KOPT-K1 (cell line): ENCODE results near the gene NAP1L4.
"Not testable (repeated sequence)": the region's sequence is repeated elsewhere in the genome, so short reads cannot be mapped to it uniquely, and the experiment has no call there.

Experiments
- H3K27ac ChIP-seq: fragments of 200-600 bp; sonication (generic); 2 replicates; pipeline ENCODE4 v1.5.1; 2016; ENCODE audit warnings: antibody characterized with exemption, mild to moderate bottlenecking, low read depth, low read length; ENCODE audit not compliant: poor library complexity, severe bottlenecking
- H3K36me3 ChIP-seq: fragments of 200-600 bp; sonication (generic); 2 replicates; pipeline ENCODE4 v1.5.1; 2017; ENCODE audit warnings: antibody characterized with exemption, mild to moderate bottlenecking, low read length, moderate library complexity; ENCODE audit not compliant: insufficient read depth
- H3K9me3 ChIP-seq: fragments of 200-600 bp; sonication (generic); 2 replicates; pipeline ENCODE4 v1.5.1; 2017; ENCODE audit warnings: antibody characterized with exemption, low read length, mild to moderate bottlenecking; ENCODE audit not compliant: insufficient read depth, poor library complexity, severe bottlenecking

Gene NAP1L4

DNA sequence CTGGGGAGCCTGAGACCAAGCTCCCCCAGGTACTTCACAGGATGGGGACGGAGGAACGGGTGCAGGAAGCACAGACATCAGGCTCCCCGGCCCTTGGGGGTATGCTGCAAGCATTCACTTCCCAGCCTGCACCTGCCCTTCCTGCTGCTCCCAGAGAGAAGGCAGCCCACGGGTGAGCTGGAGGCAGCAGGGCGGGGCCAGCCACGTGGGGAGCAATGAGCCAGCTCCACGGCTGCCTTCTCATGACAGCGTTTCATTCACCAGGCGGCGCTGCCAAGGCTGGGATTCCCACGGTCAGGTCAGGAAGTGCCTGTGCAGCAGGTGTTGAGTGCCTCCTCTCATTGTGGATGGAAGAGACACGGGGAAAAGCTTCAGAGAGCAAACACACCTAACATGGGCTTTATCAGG, 48.4 kb downstream of the NAP1L4 start:
- H3K36me3 ChIP-seq = peaks cover 61% of the 10 kb centered on the region
- H3K27ac ChIP-seq = no peak overlapping the region
- peaks cover 17% of the 10 kb centered on the region for H3K9me3 ChIP-seq

DNA sequence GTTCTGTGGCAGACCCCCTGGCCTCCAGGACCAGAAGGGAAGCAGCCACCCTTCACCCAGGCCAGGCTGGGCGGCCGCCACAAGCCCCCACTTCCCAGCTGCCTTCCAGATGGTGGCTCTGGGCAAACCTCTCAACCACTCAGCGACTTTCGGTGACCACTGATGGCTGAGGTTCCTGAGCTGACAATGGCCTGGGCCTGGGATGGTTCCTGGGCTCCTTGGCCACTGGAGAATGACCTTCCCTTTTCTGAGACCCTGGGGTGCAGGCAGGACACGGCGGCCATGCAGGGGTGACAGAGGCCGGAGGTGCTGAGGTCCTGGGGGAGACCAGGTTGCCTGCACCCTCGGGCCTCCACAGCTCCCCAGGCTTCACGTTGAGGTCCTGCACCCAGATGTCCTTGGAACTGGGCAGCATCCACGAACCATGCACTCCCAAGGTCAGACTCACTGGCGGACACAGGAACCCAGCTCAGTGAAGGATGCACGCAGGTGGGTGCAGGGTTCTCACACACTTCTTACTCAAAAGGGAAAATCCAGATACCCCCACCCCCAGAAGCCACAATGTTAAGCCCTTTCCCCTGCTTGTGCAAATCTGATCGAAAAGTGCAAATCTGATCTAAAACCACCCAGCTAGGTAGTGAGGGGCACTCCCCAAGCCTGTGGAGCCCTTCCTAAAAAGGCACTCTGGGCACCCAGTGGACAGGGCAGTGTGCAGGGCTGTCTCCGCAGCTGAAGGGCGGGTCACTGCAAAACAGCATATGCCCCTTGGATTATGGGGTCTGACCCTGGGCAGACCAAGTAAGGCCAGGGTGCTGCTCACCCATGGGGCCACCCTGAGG, 49.0 kb downstream of the NAP1L4 start:
- Histone ChIP-seq H3K9me3 (peaks cover 23% of the 10 kb centered on the region), H3K36me3 (peaks cover 54% of the 10 kb centered on the region), H3K27ac (no peak overlapping the region)

GRCh38 chr11:2942447-2942846, 49.7 kb downstream of the NAP1L4 start:
- H3K36me3 ChIP-seq = peaks cover 48% of the 10 kb centered on the region
- peaks cover 30% of the 10 kb centered on the region for H3K9me3 ChIP-seq
- H3K27ac ChIP-seq = no peak overlapping the region

DNA sequence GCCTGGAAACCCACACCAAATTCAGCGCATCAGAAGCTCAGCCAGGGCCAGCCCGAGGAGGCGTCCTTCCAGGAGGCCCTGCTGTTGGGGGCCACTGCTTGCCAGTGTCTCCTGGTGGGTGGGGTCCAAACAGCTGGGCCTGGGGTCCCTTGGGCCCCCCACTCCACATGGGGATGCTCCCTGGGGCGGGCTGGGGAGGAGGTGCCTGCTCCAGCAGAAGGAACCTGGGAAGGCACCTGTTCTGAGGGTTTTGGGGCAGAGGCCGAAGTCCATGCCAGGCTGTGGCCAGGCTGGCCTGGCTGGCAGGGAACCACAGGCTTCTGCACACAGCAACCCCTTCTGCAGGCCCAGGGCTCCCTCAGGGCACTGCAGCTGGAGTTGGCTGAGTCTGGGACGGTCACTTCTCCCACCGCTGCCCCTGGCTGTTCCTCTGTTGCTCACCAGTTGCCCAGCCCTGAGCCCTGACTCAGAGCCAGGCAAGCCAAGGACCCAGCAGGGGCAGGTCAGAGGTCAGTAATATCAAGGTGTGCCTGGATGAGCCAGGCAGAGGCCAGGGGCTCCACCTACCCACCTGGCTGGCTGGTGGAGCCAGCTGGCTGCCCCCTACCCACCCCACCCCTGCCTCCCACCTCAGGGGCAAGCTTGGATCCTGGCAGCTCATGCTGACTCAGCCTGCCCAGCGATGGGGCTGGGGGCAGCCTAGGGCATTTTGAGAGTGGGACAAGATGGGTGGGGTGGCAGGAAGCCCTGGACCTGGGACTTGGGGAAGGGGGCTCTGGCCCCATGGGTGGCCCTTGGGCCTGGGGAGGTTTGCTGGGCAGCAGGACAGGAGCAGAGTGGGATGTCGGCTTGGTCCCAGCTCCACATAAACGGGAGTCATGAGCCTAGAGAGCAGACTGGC, 51.0 kb downstream of the NAP1L4 start:
- H3K27ac ChIP-seq = no peak overlapping the region
- peaks cover 38% of the 10 kb centered on the region for H3K9me3 ChIP-seq
- peaks cover 35% of the 10 kb centered on the region for H3K36me3 ChIP-seq

GRCh38 chr11:2940147-2940920, 51.8 kb downstream of the NAP1L4 start:
- peaks cover 38% of the 10 kb centered on the region for H3K9me3 ChIP-seq
- H3K36me3 ChIP-seq = peaks cover 27% of the 10 kb centered on the region
- H3K27ac ChIP-seq = no peak overlapping the region

GRCh38 chr11:2938458-2939418, 53.4 kb downstream of the NAP1L4 start:
- Histone ChIP-seq H3K36me3 (peaks cover 11% of the 10 kb centered on the region), H3K9me3 (peaks cover 38% of the 10 kb centered on the region)
- H3K27ac ChIP-seq = not testable (repeated sequence)

- not testable (repeated sequence) for H3K27ac ChIP-seq, H3K36me3 ChIP-seq
- H3K9me3 ChIP-seq = peaks cover 38% of the 10 kb centered on the region
These were observed 54.3 kb downstream of the NAP1L4 start for GRCh38 chr11:2937641-2938457.

- Histone ChIP-seq H3K27ac (no peak overlapping the region), H3K36me3 (no peaks in the 10 kb centered on the region), H3K9me3 (peaks cover 31% of the 10 kb centered on the region)
These were observed 57.4 kb downstream of the NAP1L4 start for GRCh38 chr11:2934611-2935239.

GRCh38 chr11:2934021-2934550, 58.0 kb downstream of the NAP1L4 start:
- H3K9me3 ChIP-seq = peaks cover 25% of the 10 kb centered on the region
- no peaks in the 10 kb centered on the region for H3K36me3 ChIP-seq
- no peak overlapping the region for H3K27ac ChIP-seq

DNA sequence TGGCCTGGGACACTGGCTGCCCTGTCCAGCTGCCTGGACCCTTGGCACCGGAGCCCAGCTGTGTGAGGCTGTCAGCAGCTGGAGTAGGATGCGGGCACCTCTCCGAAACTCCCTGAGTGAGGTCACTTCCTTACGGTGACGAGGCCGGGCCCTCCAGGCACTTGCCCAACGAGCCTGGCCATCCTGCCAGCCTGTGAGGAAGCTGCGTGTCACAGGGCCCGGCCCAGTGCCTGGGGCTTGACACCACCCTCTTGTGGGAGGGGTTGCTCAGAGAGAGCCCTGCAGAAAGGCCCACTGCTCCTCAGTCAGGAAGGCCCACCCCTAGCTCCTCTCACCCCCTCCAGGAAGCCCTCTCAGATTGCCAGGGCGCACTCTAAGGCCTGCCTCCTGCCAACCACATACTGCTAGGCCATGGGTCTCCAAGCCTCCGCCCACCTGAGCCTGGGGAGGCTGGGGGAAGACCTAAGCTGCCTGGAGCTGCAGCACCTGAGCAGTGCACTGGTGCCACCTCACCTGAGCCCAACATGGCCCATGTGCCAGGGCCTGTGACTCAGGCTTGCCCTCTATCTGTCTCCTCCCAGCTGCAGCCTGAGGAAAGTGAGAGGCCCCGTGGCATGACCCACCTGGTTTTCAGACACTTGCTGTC, 58.6 kb downstream of the NAP1L4 start:
- Histone ChIP-seq H3K9me3 (peaks cover 19% of the 10 kb centered on the region), H3K27ac (no peak overlapping the region), H3K36me3 (no peaks in the 10 kb centered on the region)

GRCh38 chr11:2932850-2933251, 59.3 kb downstream of the NAP1L4 start:
- no peak overlapping the region for H3K27ac ChIP-seq
- H3K9me3 ChIP-seq = peaks cover 13% of the 10 kb centered on the region

More at GRCh38 chr11:2932850-2933251, 59.3 kb downstream of the NAP1L4 start:
- H3K36me3 ChIP-seq = no peaks in the 10 kb centered on the region
